ENCODE results near the gene ACD.
"Not testable (repeated sequence)": the region's sequence is repeated elsewhere in the genome, so short reads cannot be mapped to it uniquely, and the experiment has no call there.

ACD gene

DNA sequence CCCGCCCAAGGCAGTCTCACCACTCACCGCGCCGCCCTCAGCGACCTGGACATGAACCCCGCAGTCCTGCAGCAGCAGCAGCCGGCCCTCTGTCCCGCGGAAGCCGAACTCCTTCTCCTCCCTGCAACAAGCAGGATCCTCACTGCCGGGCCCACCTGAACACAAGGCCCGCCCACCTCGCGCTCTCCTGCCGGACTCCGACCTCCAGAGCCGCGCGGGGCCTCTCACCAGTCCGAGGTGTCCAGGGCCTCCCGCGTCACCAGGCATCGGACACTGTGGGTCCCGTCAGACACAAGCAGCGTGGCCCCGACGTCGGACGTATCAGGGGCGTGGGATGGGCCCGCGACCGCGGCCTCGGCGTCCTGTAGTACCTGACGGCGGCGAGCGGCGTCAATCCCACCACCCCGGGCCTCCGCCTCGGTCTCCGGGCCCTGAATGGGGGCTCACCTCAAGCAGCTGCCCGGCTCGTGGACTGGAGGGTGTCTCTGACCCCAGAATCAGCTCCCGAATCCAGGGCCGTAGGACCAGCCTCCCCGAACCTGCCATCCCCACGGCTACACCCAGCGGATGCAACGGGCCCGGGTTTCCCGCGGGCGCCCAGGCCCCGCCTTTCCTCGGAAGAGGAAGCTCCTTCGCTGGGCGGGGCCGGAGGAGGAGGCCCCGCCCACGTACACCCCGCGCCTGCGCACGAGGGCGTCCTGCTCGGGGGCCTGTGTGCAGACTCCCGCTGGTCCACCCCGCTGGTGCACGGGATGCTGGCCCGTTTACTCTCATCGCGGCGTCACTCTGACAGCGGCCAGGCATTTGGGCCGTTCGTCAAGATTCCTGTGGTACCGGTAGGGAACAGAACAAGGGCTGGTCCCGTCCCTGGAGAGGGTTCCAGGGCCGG lies at the start of gene ACD:
Gene ACD, minus strand, starts transcription at position 586 of the 889 bp plus-strand sequence. Its CDS starts 40 bp downstream, at position 546.
- peak; percentile 57 for DNase-seq

DNA sequence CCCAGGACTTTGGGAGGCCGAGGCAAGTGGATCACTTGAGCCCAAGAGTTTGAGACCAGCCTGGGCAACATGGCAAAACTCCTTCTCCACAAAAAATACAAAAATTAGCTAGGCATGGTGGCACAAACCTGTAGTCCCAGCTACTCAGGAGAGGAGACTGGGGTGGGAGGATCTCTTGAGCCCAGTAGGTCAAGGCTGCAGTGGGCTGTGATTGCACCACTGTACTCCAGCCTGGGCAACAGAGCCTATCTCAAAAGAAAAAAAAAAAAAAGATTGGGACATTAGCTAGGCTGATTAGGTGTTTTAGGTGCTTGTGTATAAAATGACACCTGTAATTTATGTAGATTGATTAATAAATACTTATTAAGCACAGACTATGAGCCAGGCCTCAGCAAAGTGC lies 49.0 kb upstream of the ACD start:
- no peak for DNase-seq

DNA sequence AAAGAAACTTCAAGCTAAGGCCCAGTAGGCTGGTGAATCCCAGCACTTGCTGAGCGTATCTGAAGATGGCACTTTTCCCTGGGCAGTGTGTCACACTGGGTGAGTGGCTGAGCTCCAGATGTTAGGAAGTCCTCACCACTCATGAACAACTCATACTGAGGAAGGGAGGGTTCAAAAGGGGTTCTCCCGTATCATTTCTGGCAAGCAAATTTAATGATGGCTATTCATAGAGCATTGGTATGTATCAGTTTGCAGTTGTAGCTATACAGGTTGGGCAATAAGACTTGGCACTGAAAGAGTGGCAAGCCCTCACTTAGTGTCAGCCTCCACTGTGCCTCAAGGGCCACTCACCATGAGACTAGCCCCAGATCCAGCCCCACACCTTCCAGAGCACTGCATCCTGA lies 48.3 kb upstream of the ACD start:
- DNase-seq, result no peak

DNA sequence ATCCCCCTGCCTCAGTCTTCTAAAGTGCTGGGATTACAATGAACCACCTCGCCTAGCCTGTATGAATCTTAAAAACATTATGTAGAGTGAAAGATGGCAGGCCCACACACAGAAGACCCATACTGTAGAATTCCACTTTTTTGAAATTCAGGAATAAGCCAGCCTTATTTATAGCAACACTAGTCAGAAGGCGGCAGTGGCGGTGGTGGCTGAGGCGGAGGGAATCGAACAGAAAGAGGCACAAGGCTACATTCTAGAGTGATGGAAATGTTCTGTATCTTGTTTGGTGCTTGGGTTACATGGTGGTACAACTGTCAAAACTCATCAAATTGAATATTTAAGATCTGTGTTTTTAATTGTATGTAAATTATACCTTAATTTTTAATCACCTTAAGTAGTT lies 47.7 kb upstream of the ACD start:
- DNase-seq, result no peak

DNA sequence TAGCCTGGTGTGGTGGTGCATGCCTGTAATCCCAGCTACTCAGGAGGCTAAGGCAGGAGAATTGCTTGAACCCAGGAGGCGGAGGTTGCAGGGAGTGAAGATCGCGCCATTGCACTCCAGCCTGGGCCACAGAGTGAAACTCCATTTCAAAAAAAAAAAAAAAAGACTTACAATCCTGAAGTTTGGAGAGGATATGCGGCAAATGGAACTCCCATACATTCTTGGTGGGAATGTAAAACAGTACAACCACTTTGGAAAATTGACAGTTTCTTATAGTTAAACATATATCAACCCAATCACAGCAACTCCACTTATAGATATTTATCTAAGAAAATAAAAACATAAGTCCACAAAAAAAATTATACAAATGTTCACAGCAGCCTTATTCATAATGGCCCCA lies 47.1 kb upstream of the ACD start:
- no peak for DNase-seq

DNA sequence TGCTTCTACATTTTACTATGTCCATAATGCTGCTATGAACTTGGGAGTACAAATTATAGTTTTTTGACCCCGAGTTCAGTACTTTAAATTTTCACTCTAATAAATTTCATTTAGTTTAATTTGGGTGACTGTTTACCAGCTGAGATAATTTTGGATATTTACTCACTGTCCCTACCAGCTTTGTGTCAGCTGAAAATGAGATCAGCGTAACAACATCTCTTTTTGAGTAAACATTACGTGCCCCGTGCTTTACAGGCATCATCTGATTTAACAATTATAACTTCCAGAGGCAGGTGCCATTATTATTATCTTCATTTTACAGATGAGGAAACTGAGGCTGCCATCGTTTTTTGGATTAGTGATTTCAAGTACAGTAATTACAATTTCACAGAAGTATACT lies 44.0 kb upstream of the ACD start:
- no peak for DNase-seq

DNA sequence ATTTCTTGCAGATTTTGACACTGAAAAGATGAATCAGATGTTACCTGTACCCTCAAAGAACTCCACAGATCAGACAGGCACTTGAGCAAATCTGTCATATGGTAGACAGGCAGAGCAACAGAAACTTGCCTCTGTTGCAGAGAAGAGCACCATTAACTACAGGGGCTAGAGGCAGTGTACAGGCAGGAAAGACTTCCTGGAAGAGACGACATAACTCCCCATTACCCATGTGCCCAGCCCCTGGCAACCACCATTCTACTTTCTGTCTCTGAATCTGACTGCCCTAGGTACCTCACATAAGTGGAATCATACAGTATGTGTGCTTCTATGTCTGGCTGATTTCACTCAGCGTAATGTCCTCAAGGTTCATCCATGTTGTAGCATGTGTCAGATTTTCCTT lies 43.6 kb upstream of the ACD start:
- no peak for DNase-seq

DNA sequence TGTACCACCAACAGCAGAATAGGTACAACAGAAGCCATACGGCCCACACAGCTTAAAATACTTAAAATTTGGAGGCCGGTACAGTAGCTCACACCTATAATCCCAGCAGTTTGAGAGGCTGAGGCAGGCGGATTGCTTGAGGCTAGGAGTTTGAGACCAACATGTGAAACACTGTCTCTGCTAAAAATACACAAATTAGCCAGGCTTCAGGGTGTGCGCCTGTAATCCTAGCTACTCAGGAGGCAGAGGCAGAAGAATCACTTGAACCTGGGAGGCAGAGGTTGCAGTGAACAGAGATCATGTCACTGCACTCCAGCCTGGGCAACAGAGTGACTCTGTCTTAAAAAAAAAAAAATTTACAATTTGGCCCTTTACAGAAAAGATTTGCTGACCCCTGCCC lies 42.1 kb upstream of the ACD start:
- DNase-seq, result no peak

DNA sequence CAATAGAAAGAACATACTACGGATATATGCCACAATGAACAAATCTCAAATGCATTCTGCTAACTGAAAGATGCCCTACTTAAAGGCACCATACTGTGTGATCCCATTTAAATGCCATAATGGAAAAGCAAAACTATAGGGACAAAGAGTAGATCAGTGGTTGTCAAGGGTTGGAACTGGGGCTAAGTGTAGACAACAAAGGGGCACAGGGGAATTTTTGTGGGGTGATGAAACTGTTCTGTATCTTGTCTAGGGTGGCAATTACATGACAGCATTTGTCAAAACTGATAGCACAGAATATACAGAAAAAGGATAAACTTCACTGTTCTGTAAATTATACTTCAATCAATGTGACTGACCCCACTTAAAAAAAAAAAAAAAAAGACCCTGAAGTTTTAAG lies 41.4 kb upstream of the ACD start:
- DNase-seq, result no peak

DNA sequence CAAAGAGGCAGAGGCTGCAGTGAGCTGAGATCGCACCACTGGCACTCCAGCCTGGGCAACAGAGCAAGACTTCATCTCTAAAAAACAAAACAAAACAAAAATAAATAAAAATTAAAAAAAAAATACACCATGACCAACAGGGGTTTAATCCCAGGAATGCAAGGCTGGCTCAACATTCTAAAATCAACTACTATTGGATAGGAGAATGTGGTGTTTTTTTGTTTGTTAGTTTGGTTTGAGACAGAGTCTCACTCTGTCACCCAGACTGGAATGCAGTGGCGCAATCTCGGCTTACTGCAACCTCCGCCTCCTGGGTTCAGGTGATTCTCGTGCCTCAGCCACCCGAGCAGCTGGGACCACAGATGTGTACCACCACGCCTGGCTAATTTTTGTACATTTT lies 39.2 kb upstream of the ACD start:
- DNase-seq, result no peak

DNA sequence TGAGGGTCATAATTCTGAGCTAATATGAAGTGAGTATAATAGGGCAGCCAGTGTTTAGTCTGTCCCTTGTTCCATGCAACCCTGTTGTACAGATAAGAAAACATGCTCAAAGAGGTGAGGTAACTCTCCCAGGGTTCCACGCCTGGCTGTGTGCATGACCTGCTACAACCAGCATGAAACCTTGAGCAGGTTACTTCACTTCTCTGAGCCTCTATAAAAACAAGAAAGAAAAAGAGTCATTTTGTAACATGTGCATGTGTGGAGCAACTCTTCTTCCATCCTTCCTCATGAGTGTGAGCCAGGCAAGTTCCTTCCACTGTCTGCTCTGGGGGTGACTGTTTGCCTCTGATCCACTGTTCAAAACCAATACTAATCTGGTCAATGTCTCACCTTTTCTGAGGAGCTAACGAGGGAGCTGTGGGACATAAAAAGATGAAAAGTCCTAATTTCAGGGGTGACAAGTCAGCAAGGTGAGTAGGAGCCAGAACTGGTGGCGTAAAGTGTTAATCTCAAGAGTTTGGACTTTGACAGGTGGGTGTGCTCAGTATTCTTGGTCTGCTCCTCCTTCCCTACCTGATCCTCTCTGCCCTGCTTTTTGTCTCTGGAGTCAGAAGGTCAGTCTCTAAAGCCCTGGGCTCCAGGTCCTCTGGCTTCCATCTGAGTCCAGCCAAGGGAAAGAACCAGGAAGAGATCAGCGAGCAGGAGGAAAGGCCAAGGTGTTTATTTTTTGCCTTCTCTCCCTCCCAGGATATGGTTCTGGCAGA lies 37.5 kb upstream of the ACD start:
- DNase-seq, result no peak

DNA sequence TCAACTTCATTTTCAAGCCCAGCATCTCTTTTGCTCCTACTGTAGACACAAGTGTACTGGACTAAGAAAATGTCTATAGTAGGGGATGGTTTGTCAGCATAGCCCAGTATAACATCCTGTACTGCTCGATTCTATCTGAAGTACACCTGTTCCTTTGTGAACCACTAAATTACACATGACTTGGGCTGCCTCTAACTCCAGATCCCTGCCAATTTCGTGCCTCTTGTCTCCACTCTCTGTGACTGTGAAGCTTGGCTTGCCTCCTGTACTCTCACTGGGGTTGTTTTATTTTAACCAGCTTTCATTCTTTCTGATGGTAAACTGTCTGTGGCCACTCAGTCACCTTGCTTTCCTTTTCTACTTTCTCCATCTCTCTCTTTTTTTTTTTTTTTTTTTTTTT lies 34.6 kb upstream of the ACD start:
- no peak for DNase-seq

DNA sequence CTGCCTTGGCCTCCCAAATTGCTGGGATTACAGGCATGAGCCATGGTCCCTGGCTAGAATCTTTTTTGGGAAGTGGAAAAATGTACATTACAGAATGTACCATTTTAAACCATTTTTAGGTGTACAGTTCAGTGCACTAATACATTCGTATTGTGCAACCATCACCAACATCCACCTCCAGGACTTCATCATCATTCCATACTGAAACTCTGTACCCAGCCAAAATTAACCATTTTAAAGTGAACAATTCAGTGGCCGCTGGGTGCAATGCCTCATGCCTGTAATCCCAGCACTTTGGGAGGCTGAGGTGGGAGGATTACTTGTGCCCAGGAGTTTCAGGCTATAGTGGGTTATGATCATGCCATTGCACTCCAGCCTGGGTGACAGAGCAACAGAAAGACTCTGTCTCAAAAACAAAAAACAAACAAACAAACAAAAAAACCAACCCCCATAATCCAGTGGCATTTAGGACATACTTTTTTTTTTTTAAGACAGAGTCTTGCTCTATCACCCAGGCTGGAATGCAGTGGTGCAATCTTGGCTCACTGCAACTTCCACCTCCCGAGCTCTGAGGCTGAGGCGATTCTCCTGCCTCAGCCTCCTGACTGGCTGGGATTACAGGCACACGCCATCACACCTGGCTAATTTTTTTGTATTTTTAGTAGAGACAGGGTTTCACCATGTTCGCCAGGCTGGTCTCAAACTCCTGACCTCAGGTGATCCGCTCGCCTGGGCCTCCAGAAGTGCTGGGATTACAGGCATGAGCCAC lies 33.6 kb upstream of the ACD start:
- DNase-seq, result not testable (repeated sequence)

DNA sequence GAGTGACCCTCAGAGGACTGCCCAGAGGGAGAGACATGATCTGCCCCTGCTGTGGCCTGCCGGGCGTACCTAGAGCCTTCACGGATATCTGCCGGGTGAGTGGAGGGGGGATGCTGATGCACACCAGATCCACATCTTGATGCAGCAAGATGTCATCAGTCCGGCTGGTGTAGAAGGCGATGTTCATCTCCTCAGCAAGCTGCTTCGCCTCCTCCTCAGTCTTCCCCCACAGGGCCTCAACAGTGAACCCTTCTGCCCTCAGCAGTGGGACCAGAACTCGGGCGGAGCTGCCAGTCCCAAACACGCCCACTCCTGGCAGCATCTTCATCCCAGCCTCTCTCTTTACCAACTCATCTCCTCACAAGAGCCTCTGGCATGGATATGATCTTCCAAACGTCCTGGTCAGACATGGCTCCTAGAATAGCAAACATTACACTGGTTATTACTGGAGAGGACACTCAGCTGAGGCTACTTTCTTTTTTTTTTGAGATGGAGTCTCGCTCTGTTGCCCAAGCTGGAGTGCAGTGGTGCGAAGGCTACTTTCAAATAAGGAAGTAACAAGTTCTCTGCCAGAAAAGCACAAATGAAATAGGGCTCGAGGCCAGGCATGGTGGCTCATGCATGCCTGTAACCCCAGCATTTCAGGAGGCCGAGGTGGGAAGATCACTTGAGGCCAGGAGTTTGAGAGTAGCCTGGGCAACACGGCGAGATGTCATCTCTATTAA lies 25.5 kb upstream of the ACD start:
- DNase-seq, result no peak

DNA sequence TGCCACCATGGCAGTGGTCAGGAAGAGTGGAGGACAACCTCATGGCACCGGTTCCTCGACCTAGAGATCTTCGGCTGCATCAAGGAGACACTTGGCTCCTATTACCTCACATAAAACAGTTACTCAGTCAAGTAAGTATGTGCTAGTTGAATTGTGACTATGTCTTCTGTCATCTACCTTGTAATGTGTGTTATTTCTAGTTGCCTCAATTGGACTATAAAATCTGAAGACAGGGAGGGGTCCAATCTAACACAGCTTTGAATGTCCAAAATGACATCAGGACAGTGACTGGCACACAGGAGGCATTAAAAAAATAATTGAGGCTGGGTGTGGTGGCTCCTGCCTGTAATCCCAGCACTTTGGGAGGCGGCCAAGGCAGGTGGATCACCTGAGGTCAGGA lies 23.7 kb upstream of the ACD start:
- DNase-seq, result no peak

DNA sequence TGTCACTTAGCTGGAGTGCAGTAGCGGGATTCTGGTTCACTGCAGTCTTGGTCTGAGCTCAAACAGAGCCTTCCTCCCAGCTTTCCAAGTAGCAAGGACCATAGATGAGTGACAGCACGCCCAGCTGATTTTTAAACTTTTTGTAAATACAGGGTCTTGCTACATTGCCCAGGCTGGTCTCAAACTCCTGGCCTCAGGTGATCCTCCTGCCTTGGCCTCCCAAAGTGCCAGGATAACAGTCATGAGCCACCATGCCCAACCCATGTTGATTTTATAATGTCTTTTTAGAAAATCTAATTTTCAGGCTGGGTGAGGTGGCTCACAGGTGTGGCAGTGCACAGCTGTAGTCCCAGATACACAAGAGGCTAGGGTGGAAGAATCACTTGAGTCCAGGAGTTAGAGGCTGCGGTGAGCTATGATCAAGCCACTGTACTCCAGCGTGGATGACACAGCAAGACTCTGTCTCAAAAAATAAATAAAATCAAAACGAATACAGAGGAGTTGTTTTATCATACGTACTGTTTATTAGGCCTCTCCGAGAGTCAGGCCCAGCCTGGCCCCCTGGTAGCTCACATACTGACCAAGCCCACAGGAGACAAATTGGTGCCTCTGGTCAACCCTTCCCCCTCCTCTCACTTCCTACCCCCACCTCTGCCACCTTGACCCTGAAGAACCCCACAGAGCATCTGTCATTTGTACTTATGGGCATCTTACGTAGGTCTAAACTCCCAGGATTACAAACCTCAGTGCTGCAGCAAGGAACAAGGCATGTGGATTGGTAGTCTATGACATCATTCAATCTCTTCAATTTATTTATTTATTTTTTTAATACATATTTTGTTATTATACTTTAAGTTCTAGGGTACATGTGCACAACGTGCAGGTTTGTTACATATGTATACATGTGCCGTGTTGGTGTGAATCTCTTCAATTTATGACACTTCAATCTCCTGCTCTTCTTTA lies 20.2 kb upstream of the ACD start:
- no peak for DNase-seq

DNA sequence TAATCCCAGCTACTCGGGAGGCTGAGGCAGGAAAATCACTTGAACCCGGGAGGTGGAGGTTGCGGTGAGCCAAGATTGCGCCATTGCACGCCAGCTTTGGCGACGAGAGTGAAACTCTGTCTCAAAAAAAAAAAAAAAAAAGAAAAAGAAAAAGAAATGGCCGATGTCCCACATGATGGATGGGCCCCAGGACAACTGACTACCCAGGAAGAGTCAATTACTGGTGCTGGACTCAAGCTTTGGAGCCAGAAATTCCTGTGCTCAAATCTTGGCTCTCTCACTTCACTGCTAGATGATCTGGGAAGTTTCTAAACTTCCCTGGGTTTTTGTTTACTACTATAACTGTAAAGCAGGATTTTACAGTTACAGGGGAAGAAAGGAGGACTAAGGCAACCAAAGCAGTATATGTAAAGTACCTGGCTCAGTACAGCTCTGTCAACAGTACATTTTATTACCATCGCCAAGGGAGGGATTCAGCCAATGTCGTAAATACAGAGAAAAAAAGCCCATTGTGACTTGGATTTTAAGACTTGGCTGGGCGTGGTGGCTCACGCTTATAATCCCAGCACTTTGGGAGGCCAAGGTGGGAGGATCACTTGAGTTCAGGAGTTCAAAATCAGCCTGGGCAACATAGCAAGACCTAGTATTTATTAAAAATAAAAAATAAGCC lies 18.4 kb upstream of the ACD start:
- DNase-seq, result no peak

DNA sequence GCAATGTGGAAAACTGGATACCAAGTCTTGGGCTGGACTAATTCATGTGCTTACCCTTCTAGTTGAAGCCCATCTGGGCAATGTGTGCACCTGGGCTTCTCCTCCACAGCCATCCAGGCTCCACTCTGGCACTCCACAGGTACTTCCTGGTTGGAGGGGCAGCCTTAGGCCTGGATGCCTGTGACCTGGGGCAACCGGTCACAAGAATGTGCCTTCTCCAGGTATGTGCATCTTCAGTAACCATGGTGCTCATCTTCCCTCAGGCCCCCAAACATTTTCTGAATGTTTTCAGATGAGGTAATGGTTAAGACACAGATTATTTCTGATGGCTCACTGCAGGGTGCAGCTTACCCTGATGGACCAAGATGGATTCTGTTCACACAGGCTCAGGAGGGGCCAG lies 17.7 kb upstream of the ACD start:
- DNase-seq, result no peak

DNA sequence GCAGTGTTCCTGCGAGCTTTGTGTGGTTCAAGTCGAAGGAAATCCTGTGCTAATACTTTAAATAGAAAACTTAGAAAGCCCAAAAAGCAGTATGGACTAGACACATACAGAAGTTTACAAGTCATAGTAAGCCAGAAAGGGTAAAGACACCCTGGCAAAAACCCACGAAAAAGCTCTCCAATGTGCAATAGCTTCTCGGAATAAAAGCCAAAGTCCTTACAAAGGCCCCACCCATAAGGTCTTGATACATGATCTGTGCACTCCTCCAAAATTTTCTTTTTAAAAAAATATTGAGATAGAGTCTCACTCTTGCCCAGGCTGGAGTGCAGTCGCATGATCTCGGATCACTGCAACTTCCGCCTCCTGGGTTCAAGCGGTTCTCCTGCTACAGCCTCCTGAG lies 16.9 kb upstream of the ACD start:
- no peak for DNase-seq

DNA sequence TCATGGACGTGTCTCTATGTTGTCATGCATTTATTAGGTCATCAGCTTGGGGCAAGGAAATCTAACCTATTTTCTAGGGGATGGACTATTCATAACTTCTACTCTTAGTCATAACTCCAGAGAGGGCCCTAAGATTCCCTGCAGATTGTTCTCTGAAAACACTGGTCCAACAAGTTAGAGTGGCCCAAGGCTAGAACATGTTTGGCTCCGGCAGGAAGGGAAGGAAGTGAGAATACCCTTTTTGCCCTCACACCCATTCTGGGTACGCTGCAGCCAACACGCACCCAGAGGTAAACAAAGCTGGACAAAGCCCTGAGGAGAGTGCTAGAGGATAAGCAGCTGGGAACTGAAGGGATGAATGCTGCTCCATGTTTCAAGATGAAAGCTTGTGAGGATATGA lies 16.5 kb upstream of the ACD start:
- DNase-seq, result no peak

DNA sequence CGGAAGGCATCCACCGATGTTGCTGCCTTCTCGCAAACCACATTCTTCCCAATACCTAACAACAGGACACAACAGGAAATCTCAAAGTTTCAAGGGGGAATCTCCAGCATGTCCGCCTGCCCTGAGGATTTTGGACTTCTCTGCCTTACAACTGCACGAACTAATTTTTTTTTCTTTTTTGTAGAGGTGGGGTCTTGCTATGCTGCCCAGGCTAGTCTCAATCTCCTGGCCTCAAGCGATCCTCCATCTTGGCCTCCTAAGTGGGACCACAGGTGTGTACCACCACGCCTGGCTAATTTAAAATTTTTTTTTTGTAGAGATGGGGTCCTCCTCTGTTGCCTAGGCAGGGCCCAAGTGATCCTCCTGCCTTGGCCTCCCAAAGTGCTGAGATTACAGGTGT lies 15.9 kb upstream of the ACD start:
- DNase-seq, result no peak

Measured in DMS 273 treated with DMSO at 0.1 percent for 48 hours (cell line).